ENCODE results near the gene FARS2.

GRCh38 chr6:5457983-5458683 lies 196.8 kb downstream of the FARS2 start:
- no peak for TF ChIP-seq CTCF (IDR thresholded peaks at IDR 0.05)
- no peak for TF ChIP-seq RCOR1 (IDR thresholded peaks at IDR 0.05; ENCODE audit: low read length)
- TF ChIP-seq TAF1 (IDR thresholded peaks at IDR 0.05; ENCODE audit: borderline replicate concordance, low read depth, low read length), result no peak
- no peak for TF ChIP-seq FOXJ3 (CRISPR knock-in tag; IDR thresholded peaks at IDR 0.05)
- TF ChIP-seq EP300 (IDR thresholded peaks at IDR 0.05; ENCODE audit: borderline replicate concordance in 1 of 2, low read depth in 1 of 2, low read length in 1 of 2), result no peak
- TF ChIP-seq EZH2phosphoT487 (IDR thresholded peaks at IDR 0.05; ENCODE audit: borderline replicate concordance, low read depth), result no peak
- no peak for TF ChIP-seq MXI1 (IDR thresholded peaks at IDR 0.05; ENCODE audit: low read depth, low read length)
- TF ChIP-seq ELF1 (IDR thresholded peaks at IDR 0.05), result no peak
- peak; percentile 29; the same call in 1 of the 2 replicates for TF ChIP-seq FOSL2 (IDR thresholded peaks at IDR 0.05; ENCODE audit: borderline replicate concordance, low read depth)
- TF ChIP-seq RAD21 (IDR thresholded peaks at IDR 0.05; ENCODE audit: low read length), result no peak
- TF ChIP-seq MAX (IDR thresholded peaks at IDR 0.05; ENCODE audit: low read depth), result no peak
- peak; percentile 75; the same call in 1 of the 2 replicates for TF ChIP-seq REST (IDR thresholded peaks at IDR 0.05; ENCODE audit: low read depth, low read length)
- no peak for TF ChIP-seq JUND (IDR thresholded peaks at IDR 0.05)
- TF ChIP-seq RXRA (IDR thresholded peaks at IDR 0.05; ENCODE audit: borderline replicate concordance, low read depth), result no peak
